HEK293T (cell line): Measurements from ENCODE around the gene EXOC3L4.

Experiments
- ARNT ChIP-seq: fragments of 450-650 bp; IDR thresholded peaks from 2 replicates; pipeline ENCODE4 v1.6.1; 2017; ENCODE audit warnings: mild to moderate bottlenecking
- BHLHE40 ChIP-seq: fragments of 450-650 bp; IDR thresholded peaks from 2 replicates; pipeline ENCODE4 v1.6.1; 2016; ENCODE audit warnings: mild to moderate bottlenecking, moderate library complexity, borderline replicate concordance
- CTBP1 ChIP-seq: fragments of 450-650 bp; IDR thresholded peaks from 2 replicates; pipeline ENCODE4 v1.6.1; 2016; ENCODE audit warnings: borderline replicate concordance
- ELF4 ChIP-seq: fragments of 450-650 bp; IDR thresholded peaks from 2 replicates; pipeline ENCODE4 v1.6.1; 2017; ENCODE audit warnings: antibody characterized with exemption
- FOXM1 ChIP-seq: fragments of 450-650 bp; IDR thresholded peaks from 2 replicates; pipeline ENCODE4 v1.6.1; 2017; ENCODE audit warnings: mild to moderate bottlenecking, borderline replicate concordance
- HDGF ChIP-seq: fragments of 450-650 bp; IDR thresholded peaks from 2 replicates; pipeline ENCODE4 v1.6.1; 2017; ENCODE audit warnings: antibody characterized with exemption, borderline replicate concordance
- NFRKB ChIP-seq: fragments of 450-650 bp; IDR thresholded peaks from 2 replicates; pipeline ENCODE4 v1.6.1; 2016; ENCODE audit warnings: mild to moderate bottlenecking, moderate library complexity
- SP1 ChIP-seq: fragments of 450-650 bp; IDR thresholded peaks from 2 replicates; pipeline ENCODE4 v1.6.1; 2017
- SUZ12 ChIP-seq: fragments of 450-650 bp; IDR thresholded peaks from 2 replicates; pipeline ENCODE4 v1.6.1; 2016; ENCODE audit warnings: mild to moderate bottlenecking
- TARDBP ChIP-seq: fragments of 450-650 bp; IDR thresholded peaks from 2 replicates; pipeline ENCODE4 v1.6.1; 2016
- ZNF384 ChIP-seq: fragments of 450-650 bp; IDR thresholded peaks from 2 replicates; pipeline ENCODE4 v1.6.1; 2016
- TF ChIP-seq, protein P1 (sequence below): fragments of 450-650 bp; IDR thresholded peaks from 2 replicates; pipeline ENCODE4 v1.6.1; 2016

DNA sequence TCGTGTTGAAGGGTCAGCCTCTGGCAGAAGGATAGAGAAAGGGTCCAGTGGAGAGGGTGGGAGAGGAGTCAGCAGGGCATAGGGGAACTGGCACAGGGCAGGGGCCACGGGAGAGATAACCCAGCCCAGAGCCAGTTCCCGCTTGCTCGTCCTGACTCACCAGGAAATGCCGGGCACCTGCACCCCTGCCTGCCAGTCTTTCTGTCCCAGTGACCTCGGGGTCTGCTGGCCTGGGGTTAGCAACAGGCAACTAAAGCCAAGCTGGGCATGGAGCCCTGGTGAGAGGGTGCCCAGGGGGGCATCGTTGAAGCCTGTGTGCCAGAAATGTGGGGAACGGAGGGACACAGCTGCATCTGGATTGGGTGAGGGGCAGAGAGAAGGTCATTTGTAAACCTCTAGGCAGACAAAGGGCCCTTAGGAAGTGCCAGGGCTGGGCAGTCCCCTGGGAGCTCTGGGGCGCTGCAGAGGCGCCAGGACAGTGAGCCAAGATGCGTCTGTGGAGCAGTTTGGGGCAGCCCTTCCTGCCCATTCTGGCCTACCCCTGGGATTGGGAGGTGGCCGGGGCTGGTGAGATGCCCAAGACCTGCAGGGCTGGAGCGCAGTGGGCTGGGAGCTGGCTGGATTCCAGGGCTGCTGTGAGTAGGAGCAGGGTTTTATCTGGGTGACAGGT, 34.2 kb downstream of the EXOC3L4 start:
- TF ChIP-seq FOXM1 (no peak), BHLHE40 (no peak), SP1 (no peak), HDGF (no peak), ZNF384 (no peak), NFRKB (no peak), ELF4 (no peak), SUZ12 (no peak), ARNT (no peak), CTBP1 (no peak), TARDBP (no peak)
- TF ChIP-seq, protein P1, sequence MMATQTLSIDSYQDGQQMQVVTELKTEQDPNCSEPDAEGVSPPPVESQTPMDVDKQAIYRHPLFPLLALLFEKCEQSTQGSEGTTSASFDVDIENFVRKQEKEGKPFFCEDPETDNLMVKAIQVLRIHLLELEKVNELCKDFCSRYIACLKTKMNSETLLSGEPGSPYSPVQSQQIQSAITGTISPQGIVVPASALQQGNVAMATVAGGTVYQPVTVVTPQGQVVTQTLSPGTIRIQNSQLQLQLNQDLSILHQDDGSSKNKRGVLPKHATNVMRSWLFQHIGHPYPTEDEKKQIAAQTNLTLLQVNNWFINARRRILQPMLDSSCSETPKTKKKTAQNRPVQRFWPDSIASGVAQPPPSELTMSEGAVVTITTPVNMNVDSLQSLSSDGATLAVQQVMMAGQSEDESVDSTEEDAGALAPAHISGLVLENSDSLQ, result no peak
